CD4-positive, alpha-beta T cell treated with Interleukin-12 subunit alpha and Interleukin-12 subunit beta, for 1 hour (primary cell): ENCODE results near the gene RNASEL.

ENCODE experiments used
- DNase-seq: peaks from one replicate; pipeline ENCODE4 v3.0.0-alpha.2; 2020

Gene RNASEL

GRCh38 chr1:182599339-182599738 lies 10.3 kb upstream of the RNASEL start:
- DNase-seq, result no peak

GRCh38 chr1:182598296-182598695 lies 9.2 kb upstream of the RNASEL start:
- no peak for DNase-seq

GRCh38 chr1:182596934-182597333 lies 7.9 kb upstream of the RNASEL start:
- DNase-seq, result no peak

GRCh38 chr1:182595641-182596240 lies 6.7 kb upstream of the RNASEL start:
- DNase-seq, result peak; percentile 66

- no peak for DNase-seq
Observed at GRCh38 chr1:182589931-182590330, 875 bp upstream of the RNASEL start.

- DNase-seq, result no peak
Observed at GRCh38 chr1:182589520-182589919, 464 bp upstream of the RNASEL start.

- DNase-seq, result no peak
Observed at GRCh38 chr1:182587666-182588499, 1.2 kb downstream of the RNASEL start.

GRCh38 chr1:182587093-182587492 lies 2.0 kb downstream of the RNASEL start:
- no peak for DNase-seq

GRCh38 chr1:182586380-182586779 lies 2.7 kb downstream of the RNASEL start:
- DNase-seq, result no peak

GRCh38 chr1:182584746-182585145 lies 4.3 kb downstream of the RNASEL start:
- no peak for DNase-seq

GRCh38 chr1:182580736-182581135 lies 8.3 kb downstream of the RNASEL start:
- DNase-seq, result no peak

- no peak for DNase-seq
Observed at GRCh38 chr1:182575540-182576149, 13.4 kb downstream of the RNASEL start.

- DNase-seq, result no peak
Observed at GRCh38 chr1:182574156-182574555, 14.9 kb downstream of the RNASEL start.

- no peak for DNase-seq
Observed at GRCh38 chr1:182570611-182570970, 18.5 kb downstream of the RNASEL start.

GRCh38 chr1:182569939-182570610 lies 19.0 kb downstream of the RNASEL start:
- no peak for DNase-seq

- no peak for DNase-seq
Observed at GRCh38 chr1:182568647-182569284, 20.3 kb downstream of the RNASEL start.

- DNase-seq, result no peak
Observed at GRCh38 chr1:182567629-182568028, 21.4 kb downstream of the RNASEL start.

- no peak for DNase-seq
Observed at GRCh38 chr1:182565537-182565936, 23.5 kb downstream of the RNASEL start.

GRCh38 chr1:182564406-182565004 lies 24.6 kb downstream of the RNASEL start:
- DNase-seq, result no peak

GRCh38 chr1:182563095-182563494 lies 26.0 kb downstream of the RNASEL start:
- DNase-seq, result no peak

- no peak for DNase-seq
Observed at GRCh38 chr1:182561456-182561855, 27.6 kb downstream of the RNASEL start.

GRCh38 chr1:182560392-182560984 lies 28.6 kb downstream of the RNASEL start:
- no peak for DNase-seq
